ENCODE results near the gene BMPR1B.

The BMPR1B gene

GRCh38 chr4:95102162-95102790, 344.5 kb downstream of the BMPR1B start:
- Histone ChIP-seq H3K4me3 (ENCODE audit: low read depth in 1 of 5, low read length in 5 of 5) (no peak overlapping the region), H3K27ac (ENCODE audit: low read depth, low read length) (no peak overlapping the region), H3K4me1 (ENCODE audit: control insufficient read depth in 5 of 5, insufficient read depth in 5 of 5, low read length in 5 of 5) (no peaks in the 10 kb centered on the region), H3K36me3 (ENCODE audit: control insufficient read depth in 5 of 5, insufficient read depth in 5 of 5, low read length in 5 of 5) (no peaks in the 10 kb centered on the region), H3K9ac (ENCODE audit: low read length in 5 of 5) (no peak overlapping the region), H3K9me3 (ENCODE audit: control insufficient read depth in 5 of 5, low read length in 5 of 5) (no peaks in the 10 kb centered on the region), H3K27me3 (ENCODE audit: control insufficient read depth in 5 of 5, insufficient read depth in 4 of 5, low read length in 5 of 5) (no peaks in the 10 kb centered on the region)

DNA sequence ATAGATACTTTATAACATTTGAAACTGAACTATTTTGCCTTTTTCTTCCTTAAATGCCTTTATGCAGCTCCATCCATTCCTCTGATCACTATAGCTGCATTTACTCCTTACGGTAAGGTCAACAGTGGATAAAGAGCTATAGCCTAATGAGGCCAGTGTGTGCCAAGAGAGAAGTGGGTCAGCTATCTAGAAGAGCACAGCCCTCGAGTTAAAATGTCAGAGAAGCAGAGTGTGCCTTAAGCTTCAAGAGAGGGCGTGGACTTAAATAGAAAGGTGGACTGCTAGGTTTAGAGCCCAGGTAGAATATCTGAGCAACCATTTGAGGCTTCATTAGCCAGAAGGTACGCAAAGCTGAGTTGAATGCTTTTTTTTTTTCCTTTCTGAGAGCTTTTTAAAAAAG, 347.4 kb downstream of the BMPR1B start:
- no peak overlapping the region for H3K27ac ChIP-seq (ENCODE audit: low read depth, low read length)
- H3K9ac ChIP-seq (ENCODE audit: low read length in 5 of 5) = no peak overlapping the region
- no peak overlapping the region for H3K4me3 ChIP-seq (ENCODE audit: low read depth in 1 of 5, low read length in 5 of 5)
- H3K27me3 ChIP-seq (ENCODE audit: control insufficient read depth in 5 of 5, insufficient read depth in 4 of 5, low read length in 5 of 5) = no peaks in the 10 kb centered on the region
- no peaks in the 10 kb centered on the region for H3K36me3 ChIP-seq (ENCODE audit: control insufficient read depth in 5 of 5, insufficient read depth in 5 of 5, low read length in 5 of 5)
- no peaks in the 10 kb centered on the region for H3K9me3 ChIP-seq (ENCODE audit: control insufficient read depth in 5 of 5, low read length in 5 of 5)
- no peaks in the 10 kb centered on the region for H3K4me1 ChIP-seq (ENCODE audit: control insufficient read depth in 5 of 5, insufficient read depth in 5 of 5, low read length in 5 of 5)

DNA sequence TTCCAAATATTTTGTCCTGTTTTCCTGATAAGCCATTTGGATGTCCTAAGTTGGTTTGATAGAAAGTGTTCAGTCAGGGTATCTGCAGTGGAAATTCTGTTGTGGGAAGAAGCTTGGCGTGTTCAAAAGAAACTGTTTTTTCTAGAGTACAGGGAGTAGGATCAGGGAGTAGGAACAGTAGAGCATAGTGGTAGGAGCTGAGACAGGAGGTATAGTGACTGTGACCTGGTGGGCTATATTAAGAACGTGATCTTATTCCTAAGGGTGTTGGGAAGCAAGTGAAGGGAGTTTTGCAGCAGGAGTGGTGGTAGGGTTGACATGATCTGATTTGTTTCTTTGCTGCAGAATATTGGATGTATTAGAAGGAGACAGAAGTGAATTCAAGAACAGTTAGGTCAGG, 348.2 kb downstream of the BMPR1B start:
- Histone ChIP-seq H3K4me3 (ENCODE audit: low read depth in 1 of 5, low read length in 5 of 5) (no peak overlapping the region), H3K27me3 (ENCODE audit: control insufficient read depth in 5 of 5, insufficient read depth in 4 of 5, low read length in 5 of 5) (no peaks in the 10 kb centered on the region), H3K27ac (ENCODE audit: low read depth, low read length) (no peak overlapping the region), H3K36me3 (ENCODE audit: control insufficient read depth in 5 of 5, insufficient read depth in 5 of 5, low read length in 5 of 5) (no peaks in the 10 kb centered on the region), H3K9ac (ENCODE audit: low read length in 5 of 5) (no peak overlapping the region), H3K9me3 (ENCODE audit: control insufficient read depth in 5 of 5, low read length in 5 of 5) (no peaks in the 10 kb centered on the region), H3K4me1 (ENCODE audit: control insufficient read depth in 5 of 5, insufficient read depth in 5 of 5, low read length in 5 of 5) (no peaks in the 10 kb centered on the region)

GRCh38 chr4:95106408-95106928, 348.7 kb downstream of the BMPR1B start:
- H3K4me3 ChIP-seq (ENCODE audit: low read depth in 1 of 5, low read length in 5 of 5) = no peak overlapping the region

GRCh38 chr4:95107004-95107403, 349.2 kb downstream of the BMPR1B start:
- Histone ChIP-seq H3K4me1 (ENCODE audit: control insufficient read depth in 5 of 5, insufficient read depth in 5 of 5, low read length in 5 of 5) (no peaks in the 10 kb centered on the region), H3K27ac (ENCODE audit: low read depth, low read length) (no peak overlapping the region), H3K27me3 (ENCODE audit: control insufficient read depth in 5 of 5, insufficient read depth in 4 of 5, low read length in 5 of 5) (no peaks in the 10 kb centered on the region), H3K9ac (ENCODE audit: low read length in 5 of 5) (no peak overlapping the region), H3K9me3 (ENCODE audit: control insufficient read depth in 5 of 5, low read length in 5 of 5) (no peaks in the 10 kb centered on the region), H3K36me3 (ENCODE audit: control insufficient read depth in 5 of 5, insufficient read depth in 5 of 5, low read length in 5 of 5) (no peaks in the 10 kb centered on the region), H3K4me3 (ENCODE audit: low read depth in 1 of 5, low read length in 5 of 5) (no peak overlapping the region)

More at GRCh38 chr4:95106408-95106928, 348.7 kb downstream of the BMPR1B start:
- Histone ChIP-seq H3K36me3 (ENCODE audit: control insufficient read depth in 5 of 5, insufficient read depth in 5 of 5, low read length in 5 of 5) (no peaks in the 10 kb centered on the region), H3K9ac (ENCODE audit: low read length in 5 of 5) (no peak overlapping the region), H3K27me3 (ENCODE audit: control insufficient read depth in 5 of 5, insufficient read depth in 4 of 5, low read length in 5 of 5) (no peaks in the 10 kb centered on the region), H3K9me3 (ENCODE audit: control insufficient read depth in 5 of 5, low read length in 5 of 5) (no peaks in the 10 kb centered on the region), H3K4me1 (ENCODE audit: control insufficient read depth in 5 of 5, insufficient read depth in 5 of 5, low read length in 5 of 5) (no peaks in the 10 kb centered on the region), H3K27ac (ENCODE audit: low read depth, low read length) (no peak overlapping the region)

GRCh38 chr4:95107635-95108034, 349.9 kb downstream of the BMPR1B start:
- Histone ChIP-seq H3K4me1 (ENCODE audit: control insufficient read depth in 5 of 5, insufficient read depth in 5 of 5, low read length in 5 of 5) (no peaks in the 10 kb centered on the region), H3K4me3 (ENCODE audit: low read depth in 1 of 5, low read length in 5 of 5) (no peak overlapping the region), H3K27me3 (ENCODE audit: control insufficient read depth in 5 of 5, insufficient read depth in 4 of 5, low read length in 5 of 5) (no peaks in the 10 kb centered on the region), H3K36me3 (ENCODE audit: control insufficient read depth in 5 of 5, insufficient read depth in 5 of 5, low read length in 5 of 5) (no peaks in the 10 kb centered on the region), H3K27ac (ENCODE audit: low read depth, low read length) (no peak overlapping the region), H3K9ac (ENCODE audit: low read length in 5 of 5) (no peak overlapping the region), H3K9me3 (ENCODE audit: control insufficient read depth in 5 of 5, low read length in 5 of 5) (no peaks in the 10 kb centered on the region)

GRCh38 chr4:95108883-95109421, 351.2 kb downstream of the BMPR1B start:
- Histone ChIP-seq H3K27ac (ENCODE audit: low read depth, low read length) (no peak overlapping the region), H3K9ac (ENCODE audit: low read length in 5 of 5) (no peak overlapping the region), H3K4me1 (ENCODE audit: control insufficient read depth in 5 of 5, insufficient read depth in 5 of 5, low read length in 5 of 5) (no peaks in the 10 kb centered on the region), H3K27me3 (ENCODE audit: control insufficient read depth in 5 of 5, insufficient read depth in 4 of 5, low read length in 5 of 5) (no peaks in the 10 kb centered on the region), H3K36me3 (ENCODE audit: control insufficient read depth in 5 of 5, insufficient read depth in 5 of 5, low read length in 5 of 5) (no peaks in the 10 kb centered on the region), H3K9me3 (ENCODE audit: control insufficient read depth in 5 of 5, low read length in 5 of 5) (no peaks in the 10 kb centered on the region), H3K4me3 (ENCODE audit: low read depth in 1 of 5, low read length in 5 of 5) (no peak overlapping the region)

DNA sequence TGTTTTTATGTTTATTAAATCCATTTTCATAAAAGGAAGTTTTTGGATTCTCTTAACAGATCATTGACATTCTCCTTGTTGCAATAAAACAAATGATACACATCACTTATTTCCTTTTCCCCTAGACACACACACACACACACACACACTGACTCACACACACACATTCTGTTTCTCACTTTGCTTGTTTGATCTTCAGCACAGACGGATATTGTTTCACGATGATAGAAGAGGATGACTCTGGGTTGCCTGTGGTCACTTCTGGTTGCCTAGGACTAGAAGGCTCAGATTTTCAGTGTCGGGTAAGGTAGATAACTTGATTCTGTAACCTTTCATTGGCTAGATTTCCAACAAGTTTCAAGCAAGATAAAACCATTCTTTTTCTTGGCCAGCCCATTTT, 356.8 kb downstream of the BMPR1B start:
- Histone ChIP-seq H3K36me3 (ENCODE audit: control insufficient read depth in 5 of 5, insufficient read depth in 5 of 5, low read length in 5 of 5) (no peaks in the 10 kb centered on the region), H3K9me3 (ENCODE audit: control insufficient read depth in 5 of 5, low read length in 5 of 5) (no peaks in the 10 kb centered on the region), H3K4me1 (ENCODE audit: control insufficient read depth in 5 of 5, insufficient read depth in 5 of 5, low read length in 5 of 5) (no peaks in the 10 kb centered on the region), H3K4me3 (ENCODE audit: low read depth in 1 of 5, low read length in 5 of 5) (no peak overlapping the region), H3K27ac (ENCODE audit: low read depth, low read length) (no peak overlapping the region), H3K9ac (ENCODE audit: low read length in 5 of 5) (no peak overlapping the region), H3K27me3 (ENCODE audit: control insufficient read depth in 5 of 5, insufficient read depth in 4 of 5, low read length in 5 of 5) (peaks cover 0 to 2% (median 0%) of the 10 kb centered on the region in 5 donors)

DNA sequence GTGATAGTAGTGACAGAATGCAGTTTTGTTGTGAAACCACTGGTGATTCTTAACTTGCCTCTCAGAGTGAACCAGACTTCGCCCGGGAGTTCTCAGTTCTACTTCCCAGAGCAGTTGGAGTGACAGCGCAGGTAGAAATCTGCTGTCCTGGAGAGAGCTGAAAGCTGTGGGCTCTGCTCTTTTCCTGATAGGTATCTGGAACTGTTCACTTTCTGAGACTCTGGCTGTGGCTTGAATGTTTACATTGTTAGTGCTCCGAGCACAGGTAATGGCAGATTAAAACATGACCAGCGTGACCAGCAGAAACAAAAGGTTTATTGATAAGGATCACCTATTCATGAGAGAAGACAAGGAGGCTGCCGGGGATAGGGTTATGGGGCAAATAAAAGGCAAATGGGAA, 360.7 kb downstream of the BMPR1B start:
- no peaks in the 10 kb centered on the region for H3K36me3 ChIP-seq (ENCODE audit: control insufficient read depth in 5 of 5, insufficient read depth in 5 of 5, low read length in 5 of 5)

GRCh38 chr4:95120456-95120855, 362.7 kb downstream of the BMPR1B start:
- H3K9me3 ChIP-seq (ENCODE audit: control insufficient read depth in 5 of 5, low read length in 5 of 5) = no peaks in the 10 kb centered on the region
- H3K36me3 ChIP-seq (ENCODE audit: control insufficient read depth in 5 of 5, insufficient read depth in 5 of 5, low read length in 5 of 5) = no peaks in the 10 kb centered on the region
- H3K4me1 ChIP-seq (ENCODE audit: control insufficient read depth in 5 of 5, insufficient read depth in 5 of 5, low read length in 5 of 5) = no peaks in the 10 kb centered on the region
- H3K27ac ChIP-seq (ENCODE audit: low read depth, low read length) = no peak overlapping the region
- no peak overlapping the region for H3K4me3 ChIP-seq (ENCODE audit: low read depth in 1 of 5, low read length in 5 of 5)
- H3K9ac ChIP-seq (ENCODE audit: low read length in 5 of 5) = no peak overlapping the region
- peaks cover 0 to 2% (median 0%) of the 10 kb centered on the region in 5 donors for H3K27me3 ChIP-seq (ENCODE audit: control insufficient read depth in 5 of 5, insufficient read depth in 4 of 5, low read length in 5 of 5)

More for the DNA sequence above, 360.7 kb downstream of the BMPR1B start:
- H3K9me3 ChIP-seq (ENCODE audit: control insufficient read depth in 5 of 5, low read length in 5 of 5) = no peaks in the 10 kb centered on the region
- H3K4me3 ChIP-seq (ENCODE audit: low read depth in 1 of 5, low read length in 5 of 5) = no peak overlapping the region
- peaks cover 0 to 2% (median 0%) of the 10 kb centered on the region in 5 donors for H3K27me3 ChIP-seq (ENCODE audit: control insufficient read depth in 5 of 5, insufficient read depth in 4 of 5, low read length in 5 of 5)
- no peak overlapping the region for H3K9ac ChIP-seq (ENCODE audit: low read length in 5 of 5)
- H3K27ac ChIP-seq (ENCODE audit: low read depth, low read length) = no peak overlapping the region
- no peaks in the 10 kb centered on the region for H3K4me1 ChIP-seq (ENCODE audit: control insufficient read depth in 5 of 5, insufficient read depth in 5 of 5, low read length in 5 of 5)
